RWPE2 (cell line): ENCODE results near the gene CMIP.
A peak's percentile ranks its signal among the peaks of the same experiment; 100 is the strongest.

Experiments
- ATAC-seq: fragments of 200-7000 bp; cut with Tn5 transposase; 3 replicates; pipeline ENCODE4 v1.9.1; 2021; ENCODE audit warnings: low read depth
- DNase-seq: peaks from one replicate; pipeline ENCODE4 v3.0.0-alpha.2; 2020; ENCODE audit warnings: low spot score
- H3K27ac ChIP-seq: fragments of 450-650 bp; 2 replicates; pipeline ENCODE4 v1.5.1; 2017; ENCODE audit warnings: mild to moderate bottlenecking; ENCODE audit not compliant: poor library complexity, severe bottlenecking
- H3K27me3 ChIP-seq: fragments of 250-450 bp; sonication (Bioruptor Pico); 2 replicates; pipeline ENCODE4 v1.5.1; 2021; ENCODE audit warnings: mild to moderate bottlenecking, moderate library complexity; ENCODE audit not compliant: insufficient read depth, poor library complexity, severe bottlenecking
- H3K36me3 ChIP-seq: fragments of 250-450 bp; sonication (Bioruptor Pico); 2 replicates; pipeline ENCODE4 v1.5.1; 2020; ENCODE audit warnings: low read depth, mild to moderate bottlenecking, moderate library complexity
- H3K4me1 ChIP-seq: fragments of 250-450 bp; sonication (Bioruptor Pico); 2 replicates; pipeline ENCODE4 v1.5.1; 2021; ENCODE audit warnings: mild to moderate bottlenecking, moderate library complexity; ENCODE audit not compliant: insufficient read depth, poor library complexity, severe bottlenecking
- H3K4me3 ChIP-seq: fragments of 250-450 bp; sonication (Bioruptor Pico); 2 replicates; pipeline ENCODE4 v1.5.1; 2021; ENCODE audit warnings: mild to moderate bottlenecking, moderate library complexity; ENCODE audit not compliant: severe bottlenecking
- H3K9me3 ChIP-seq: fragments of 250-450 bp; sonication (Bioruptor Pico); 2 replicates; pipeline ENCODE4 v1.5.1; 2021; ENCODE audit warnings: mild to moderate bottlenecking, moderate library complexity; ENCODE audit not compliant: severe bottlenecking
- CTCF ChIP-seq: fragments of 450-650 bp; IDR thresholded peaks from one replicate; pipeline ENCODE4 v1.5.1; 2017; ENCODE audit warnings: mild to moderate bottlenecking, moderate library complexity; ENCODE audit not compliant: poor library complexity, severe bottlenecking

The CMIP gene

GRCh38 chr16:81435567-81435966, 9.0 kb upstream of the CMIP start:
- Histone ChIP-seq H3K27ac (no peak overlapping the region), H3K4me3 (no peak overlapping the region), H3K4me1 (peaks cover 7% of the 10 kb centered on the region), H3K36me3 (no peaks in the 10 kb centered on the region), H3K9me3 (no peaks in the 10 kb centered on the region), H3K27me3 (no peaks in the 10 kb centered on the region)
- no peak for TF ChIP-seq CTCF
- ATAC-seq (no peak), DNase-seq (no peak)

- ATAC-seq (no peak), DNase-seq (no peak)
- Histone ChIP-seq H3K36me3 (no peaks in the 10 kb centered on the region), H3K27ac (no peak overlapping the region), H3K27me3 (no peaks in the 10 kb centered on the region), H3K4me1 (peaks cover 7% of the 10 kb centered on the region), H3K4me3 (no peak overlapping the region), H3K9me3 (no peaks in the 10 kb centered on the region)
- TF ChIP-seq CTCF = no peak
Measured at GRCh38 chr16:81436386-81436785, 8.2 kb upstream of the CMIP start.

- Histone ChIP-seq H3K9me3 (no peaks in the 10 kb centered on the region), H3K36me3 (no peaks in the 10 kb centered on the region), H3K27me3 (no peaks in the 10 kb centered on the region), H3K4me3 (no peak overlapping the region), H3K27ac (no peak overlapping the region), H3K4me1 (peaks cover 7% of the 10 kb centered on the region)
- no peak for TF ChIP-seq CTCF
- no peak for DNase-seq
- ATAC-seq = peak; percentile 51; the same call in 1 of the 3 replicates
Measured at GRCh38 chr16:81437865-81438264, 6.7 kb upstream of the CMIP start.

GRCh38 chr16:81440888-81441761, 3.5 kb upstream of the CMIP start:
- no peak for ATAC-seq
- Histone ChIP-seq H3K4me1 (peaks cover 7% of the 10 kb centered on the region), H3K27ac (no peak overlapping the region), H3K9me3 (no peaks in the 10 kb centered on the region), H3K36me3 (no peaks in the 10 kb centered on the region), H3K4me3 (no peak overlapping the region), H3K27me3 (no peaks in the 10 kb centered on the region)
- TF ChIP-seq CTCF = no peak
- DNase-seq = no peak

GRCh38 chr16:81442220-81442915, 2.2 kb upstream of the CMIP start:
- ATAC-seq = no peak
- Histone ChIP-seq H3K27me3 (no peaks in the 10 kb centered on the region), H3K4me1 (peaks cover 7% of the 10 kb centered on the region), H3K9me3 (no peaks in the 10 kb centered on the region), H3K4me3 (no peak overlapping the region), H3K36me3 (no peaks in the 10 kb centered on the region), H3K27ac (no peak overlapping the region)
- no peak for TF ChIP-seq CTCF
- DNase-seq = no peak
